Activated CD8-positive, alpha-beta memory T cell treated with anti-CD3 and anti-CD28 coated beads for 48 hours (primary cell): Measurements from ENCODE around the gene SAC3D1.
"Not testable (repeated sequence)": the region's sequence is repeated elsewhere in the genome, so short reads cannot be mapped to it uniquely, and the experiment has no call there.

Source experiments
- DNase-seq, 3 experiments: peaks; one replicate each; pipeline ENCODE4 v3.0.0-alpha.2; 2020; ENCODE audit warnings: low read depth in 2 of 3, low spot score in 2 of 3

The SAC3D1 gene

DNA sequence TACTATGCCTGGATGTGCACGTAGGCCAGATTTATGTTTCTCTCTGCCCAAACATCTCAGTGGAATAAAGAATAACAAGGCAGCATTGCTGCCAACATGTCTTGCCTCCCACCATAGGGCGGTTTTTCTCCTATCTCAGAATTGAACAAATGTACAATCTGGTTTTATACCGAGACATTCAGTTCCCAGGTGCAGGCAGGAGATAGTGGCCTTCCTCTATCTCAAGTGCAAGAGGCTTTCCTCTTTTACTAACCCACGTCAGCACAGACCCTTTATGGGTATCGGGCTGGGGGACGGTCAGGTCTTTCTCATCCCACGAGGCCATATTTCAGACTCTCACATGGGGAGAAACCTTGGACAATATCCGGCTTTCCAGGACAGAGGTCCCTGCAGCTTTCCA, 17.5 kb upstream of the SAC3D1 start:
- not testable (repeated sequence) for DNase-seq

DNA sequence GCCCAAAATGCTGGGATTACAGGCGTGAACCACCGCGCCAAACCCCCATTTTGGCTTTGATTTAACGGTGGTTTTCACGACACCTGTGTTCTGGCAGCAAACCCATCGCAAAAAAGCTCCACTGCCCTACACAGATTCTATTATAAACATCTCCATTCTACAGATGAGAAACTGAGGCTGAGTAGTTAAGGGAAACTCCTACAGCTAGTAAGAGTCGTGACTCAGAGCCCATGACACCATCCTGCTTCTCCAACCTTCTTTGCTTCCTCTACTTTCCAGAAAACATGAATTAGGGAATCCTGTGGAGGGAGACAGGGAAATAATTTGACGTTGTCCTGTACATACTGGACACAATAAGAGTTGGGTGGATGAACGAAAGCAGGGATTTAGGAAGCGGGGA, 14.2 kb upstream of the SAC3D1 start:
- DNase-seq: no peak

DNA sequence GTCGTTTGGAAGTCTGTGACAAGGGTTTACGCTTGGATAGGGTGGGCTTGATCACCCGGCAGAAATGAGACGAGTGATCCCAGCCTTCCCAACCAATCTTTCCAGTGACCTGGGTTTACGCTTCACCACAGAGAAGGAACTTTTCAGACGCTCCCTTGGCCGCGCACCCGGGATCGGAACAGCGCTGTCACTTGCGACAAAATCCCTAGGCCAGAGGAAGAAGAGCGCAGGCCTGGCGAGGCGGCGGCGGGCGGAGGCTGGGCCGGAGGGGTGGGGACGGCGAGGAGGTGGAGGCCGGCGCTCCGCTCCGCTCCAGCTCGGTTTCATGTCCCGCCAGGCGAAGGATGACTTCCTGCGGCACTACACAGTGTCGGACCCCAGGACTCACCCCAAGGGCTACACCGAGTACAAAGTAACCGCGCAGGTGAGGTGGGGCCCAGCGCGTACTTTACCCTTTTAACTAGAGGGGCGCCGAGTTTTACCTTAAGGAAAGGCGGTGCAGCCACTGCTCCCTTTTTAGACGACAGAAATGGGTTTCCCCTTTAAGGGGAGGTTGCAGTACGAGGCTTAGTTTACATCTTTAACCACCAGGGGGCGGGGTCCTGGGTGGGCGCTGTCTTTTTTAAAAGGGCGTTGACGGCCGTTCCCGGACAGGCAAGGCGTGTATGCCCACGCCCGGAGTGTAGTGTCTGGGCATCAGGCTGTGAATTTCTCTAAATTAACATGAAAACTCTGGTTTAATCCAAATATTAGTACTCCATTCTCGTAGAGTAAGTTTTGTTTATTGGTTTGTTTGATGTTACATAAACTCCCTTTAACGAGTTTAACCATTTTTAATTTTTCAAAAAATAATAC, 13.6 kb upstream of the SAC3D1 start, which contains the start of gene SNX15:
Gene SNX15, plus strand, starts transcription at position 227 of the 855 bp plus-strand sequence. Its CDS starts 99 bp downstream, at position 326.
- DNase-seq: peak; percentile 73 to 85 (median 73)

DNA sequence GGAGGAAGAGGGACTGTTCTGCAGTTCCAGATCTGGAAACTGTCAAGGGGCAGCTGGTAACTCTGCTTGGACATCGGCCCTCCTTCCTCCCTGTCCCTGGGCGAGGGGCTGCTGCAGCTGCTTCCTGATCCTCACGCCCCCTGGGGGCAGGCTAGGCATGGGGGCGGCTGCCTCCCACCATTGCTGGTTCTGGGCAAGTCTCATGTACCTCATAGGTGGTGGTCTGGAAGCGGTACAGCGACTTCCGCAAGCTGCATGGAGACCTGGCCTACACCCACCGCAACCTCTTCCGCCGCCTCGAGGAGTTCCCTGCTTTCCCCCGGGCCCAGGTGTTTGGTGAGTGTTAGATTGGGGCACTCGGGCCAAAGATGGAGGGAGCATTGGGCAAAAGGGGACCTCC, 8.8 kb upstream of the SAC3D1 start:
- DNase-seq: no peak

DNA sequence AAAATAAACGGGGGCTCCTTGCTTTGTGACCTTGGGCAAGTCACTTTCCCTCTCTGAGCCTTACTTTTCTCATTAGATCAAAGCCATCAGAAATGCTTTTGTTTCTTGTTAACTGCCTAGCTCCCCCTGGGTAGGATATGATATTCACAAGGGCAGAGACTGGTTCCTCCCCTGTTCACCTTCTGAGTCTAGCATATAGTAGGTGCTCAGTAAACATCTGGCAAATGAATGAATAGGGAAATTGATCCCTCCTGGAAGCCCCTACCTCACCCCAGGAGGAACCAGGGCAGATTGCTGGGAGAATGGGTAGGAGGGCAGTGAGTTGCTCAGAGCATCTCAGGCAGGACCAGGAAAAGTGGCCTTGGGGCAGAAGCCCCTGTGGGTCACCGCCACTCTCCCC, 6.6 kb upstream of the SAC3D1 start:
- DNase-seq: no peak

DNA sequence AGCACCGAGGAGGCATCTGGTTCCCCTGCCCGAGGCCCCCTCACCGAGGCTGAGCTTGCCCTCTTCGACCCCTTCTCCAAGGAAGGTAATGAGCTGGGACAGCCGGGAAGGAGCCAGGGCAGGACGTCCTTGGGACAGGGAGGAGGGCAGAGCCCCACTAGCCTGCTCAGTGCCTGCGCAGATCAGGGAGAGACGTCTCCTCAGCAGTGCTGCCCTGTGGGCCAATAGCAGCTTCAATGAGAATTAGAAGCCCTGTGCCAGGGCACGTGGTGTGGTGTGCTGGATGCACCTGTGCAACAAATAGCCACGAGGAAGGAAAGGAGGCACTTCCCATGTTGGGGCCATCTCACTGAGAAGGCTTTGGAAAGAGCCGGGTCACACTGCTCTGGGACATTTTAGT, 5.4 kb upstream of the SAC3D1 start:
- DNase-seq: no peak

DNA sequence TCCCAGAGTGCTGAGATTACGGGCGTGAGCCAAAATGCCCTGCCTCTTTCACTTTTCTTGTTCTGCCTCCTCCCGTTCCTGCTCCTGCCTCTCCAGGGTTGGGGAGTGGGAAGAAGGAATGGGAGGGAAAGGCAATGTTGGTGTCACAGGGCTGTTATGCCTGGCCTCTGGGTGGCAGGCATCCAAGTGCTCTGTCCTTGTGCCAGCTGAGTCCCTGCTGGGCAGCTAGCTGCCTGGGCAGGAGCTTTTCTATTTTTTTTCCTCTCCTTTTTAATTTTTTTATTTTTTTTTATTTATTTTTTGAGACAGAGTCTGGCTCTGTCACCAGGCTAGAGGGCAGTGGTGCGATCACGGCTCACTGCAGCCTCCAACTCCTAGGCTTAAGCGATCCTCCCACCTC, 4.1 kb upstream of the SAC3D1 start:
- DNase-seq: no peak

DNA sequence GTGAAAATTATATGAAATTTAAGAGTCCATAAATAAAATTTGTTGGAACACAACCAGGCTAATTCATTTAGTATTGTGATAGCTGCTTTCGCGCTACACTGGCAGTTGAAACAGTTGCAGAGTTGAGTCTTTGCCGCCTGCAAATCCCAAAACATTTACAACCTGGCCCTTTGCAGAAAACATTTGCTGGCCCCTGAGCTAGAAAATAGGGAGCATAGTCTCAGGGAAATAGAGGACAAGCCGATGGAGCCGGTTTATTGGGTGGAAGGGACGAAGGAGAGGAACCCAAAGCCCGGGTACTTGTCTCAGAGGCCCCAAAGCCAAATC, 527 bp upstream of the SAC3D1 start:
- no peak for DNase-seq

DNA sequence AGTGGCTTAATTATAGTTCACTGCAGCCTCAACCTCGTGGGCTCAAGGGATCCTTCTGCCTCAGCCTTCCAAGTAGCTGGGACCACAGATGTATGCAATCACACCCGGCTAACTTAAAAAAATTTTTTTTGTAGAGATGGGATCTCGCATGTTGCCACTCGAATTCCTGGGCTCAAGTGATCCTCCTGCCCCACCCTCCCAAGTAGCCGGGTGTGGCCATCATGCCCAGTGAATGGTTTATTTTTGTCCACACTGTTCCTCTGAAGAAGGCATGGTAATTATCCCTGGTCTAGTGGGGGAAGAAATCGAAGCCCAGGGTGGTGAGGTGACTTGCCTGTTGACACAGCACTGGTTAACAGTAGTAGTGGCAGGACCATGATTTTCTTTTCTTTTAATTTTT, 1.9 kb downstream of the SAC3D1 start:
- no peak for DNase-seq

DNA sequence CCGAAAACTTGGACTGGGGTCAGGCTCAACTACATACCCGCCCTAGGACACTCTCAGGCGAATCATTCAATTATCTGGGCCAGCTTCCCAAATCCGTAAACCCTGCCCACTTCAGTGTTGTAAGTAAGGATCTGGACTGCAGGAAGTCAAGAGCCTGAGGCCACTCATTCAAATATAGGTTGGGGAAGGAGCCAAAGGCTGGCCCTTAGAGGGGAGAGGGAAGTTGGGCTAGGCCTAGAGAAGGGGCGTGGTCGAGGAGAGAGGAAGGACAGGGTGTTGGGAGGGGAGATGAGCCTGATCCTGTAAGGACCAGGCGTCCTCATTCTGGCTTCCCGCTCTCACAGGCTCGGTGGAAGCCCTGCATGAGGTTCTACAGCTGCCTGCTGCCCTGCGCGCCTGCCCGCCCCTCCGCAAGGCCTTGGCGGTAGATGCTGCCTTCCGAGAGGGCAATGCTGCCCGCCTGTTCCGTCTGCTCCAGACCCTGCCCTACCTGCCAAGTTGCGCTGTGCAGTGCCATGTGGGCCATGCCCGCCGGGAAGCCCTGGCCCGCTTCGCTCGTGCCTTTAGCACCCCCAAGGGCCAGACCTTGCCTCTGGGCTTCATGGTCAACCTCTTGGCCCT, 3.0 kb downstream of the SAC3D1 start:
- no peak for DNase-seq

DNA sequence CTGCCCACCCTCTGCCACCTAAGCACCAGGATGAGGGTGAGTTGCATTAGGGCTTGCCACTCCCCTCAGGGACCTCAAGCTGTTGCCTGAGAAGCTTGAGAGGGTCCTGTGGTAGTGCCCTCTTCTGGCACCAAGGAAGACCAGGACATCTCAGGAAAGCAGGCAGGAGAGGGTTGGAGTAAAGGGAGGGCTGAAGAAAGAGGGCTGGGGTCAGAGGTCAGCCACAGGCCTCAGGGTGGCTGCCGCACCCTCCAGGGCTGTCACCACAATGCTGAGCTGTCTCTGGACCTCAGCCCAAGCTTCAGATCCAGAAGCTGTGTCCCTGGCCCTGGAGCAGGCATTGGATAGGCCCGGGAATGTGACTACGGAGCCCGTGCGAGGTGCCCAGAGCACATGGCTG, 4.1 kb downstream of the SAC3D1 start:
- DNase-seq: no peak

DNA sequence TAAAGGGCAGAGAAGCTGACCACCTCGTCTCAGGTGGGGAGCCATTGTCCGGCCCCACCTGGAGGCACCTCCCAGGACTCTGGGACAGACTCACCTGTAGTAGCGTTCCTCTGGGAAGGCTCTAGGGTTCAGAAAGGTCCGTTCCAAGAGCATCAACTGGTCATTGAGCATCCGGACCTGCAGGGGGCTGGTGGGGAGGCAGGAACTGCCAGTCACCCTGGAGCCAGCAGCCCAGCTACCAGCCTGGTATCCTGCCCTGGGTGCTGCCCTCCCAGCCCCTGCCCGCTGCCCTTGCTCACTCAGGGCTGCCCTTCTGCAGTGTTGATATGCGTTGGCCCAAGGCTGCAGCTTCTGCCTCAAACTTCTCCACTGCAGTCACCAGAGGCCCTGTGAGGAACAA, 4.7 kb downstream of the SAC3D1 start:
- DNase-seq: no peak

DNA sequence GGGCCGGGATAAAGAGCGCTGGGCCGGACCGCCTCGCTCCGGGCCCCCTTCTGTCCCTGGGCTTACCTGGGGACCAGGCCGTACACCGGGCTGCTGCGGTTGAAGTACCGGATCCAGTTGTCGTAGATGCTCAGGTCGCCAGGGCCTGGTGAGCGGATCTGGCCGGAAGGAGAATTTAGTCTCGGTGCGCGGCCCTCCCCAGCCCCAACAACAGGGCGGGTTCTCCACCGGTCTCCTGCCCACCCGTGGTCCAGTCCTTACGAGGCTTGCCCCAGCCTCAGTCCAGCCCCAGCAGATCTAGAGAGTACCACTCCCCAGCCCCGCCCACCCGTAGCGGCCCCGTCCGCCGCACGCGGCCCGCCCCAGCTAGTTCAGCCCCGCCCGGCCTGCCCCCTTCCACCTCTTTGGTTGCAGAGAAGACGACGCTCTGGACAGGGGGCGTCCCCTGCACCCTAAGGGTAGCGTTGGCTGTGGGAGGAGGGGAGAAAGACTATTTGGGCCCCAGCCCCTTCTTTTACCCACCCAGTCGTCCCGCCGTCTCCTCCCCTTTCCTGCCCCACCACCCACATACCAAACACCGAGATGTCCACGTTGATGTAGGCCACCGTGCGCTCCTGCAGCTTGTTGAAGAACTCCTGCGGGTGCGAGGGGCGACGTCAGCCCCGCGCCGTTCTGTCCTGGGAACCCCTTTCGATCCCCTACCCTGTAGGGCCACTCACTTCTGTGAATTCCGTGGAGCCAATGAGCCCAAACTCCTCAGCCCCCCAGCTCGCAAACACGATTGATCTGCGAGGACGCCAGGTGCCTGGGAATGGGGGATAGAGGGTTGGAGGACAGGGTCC, 6.8 kb downstream of the SAC3D1 start:
- no peak for DNase-seq

DNA sequence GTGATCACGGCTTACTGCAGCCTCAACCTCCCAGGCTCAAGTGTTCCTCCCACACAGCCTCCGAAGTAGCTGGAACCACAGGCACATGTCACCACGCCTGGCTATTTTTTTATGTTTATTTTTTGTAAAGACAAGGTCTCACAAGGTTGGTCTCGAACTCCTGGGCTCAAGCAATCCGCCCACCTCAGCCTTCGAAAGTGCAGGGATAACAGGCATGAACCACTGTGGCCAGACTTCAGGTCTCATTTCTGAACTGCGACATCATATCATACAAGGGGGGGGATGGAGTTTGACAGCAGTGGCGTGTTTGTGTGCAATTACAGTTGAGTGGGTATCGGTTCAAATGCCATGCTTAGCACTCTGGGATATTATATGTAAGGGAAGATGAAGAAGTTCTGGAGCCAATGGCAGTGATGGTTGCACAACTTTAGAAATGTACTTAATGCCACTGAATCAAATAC, 10.4 kb downstream of the SAC3D1 start:
- no peak for DNase-seq

DNA sequence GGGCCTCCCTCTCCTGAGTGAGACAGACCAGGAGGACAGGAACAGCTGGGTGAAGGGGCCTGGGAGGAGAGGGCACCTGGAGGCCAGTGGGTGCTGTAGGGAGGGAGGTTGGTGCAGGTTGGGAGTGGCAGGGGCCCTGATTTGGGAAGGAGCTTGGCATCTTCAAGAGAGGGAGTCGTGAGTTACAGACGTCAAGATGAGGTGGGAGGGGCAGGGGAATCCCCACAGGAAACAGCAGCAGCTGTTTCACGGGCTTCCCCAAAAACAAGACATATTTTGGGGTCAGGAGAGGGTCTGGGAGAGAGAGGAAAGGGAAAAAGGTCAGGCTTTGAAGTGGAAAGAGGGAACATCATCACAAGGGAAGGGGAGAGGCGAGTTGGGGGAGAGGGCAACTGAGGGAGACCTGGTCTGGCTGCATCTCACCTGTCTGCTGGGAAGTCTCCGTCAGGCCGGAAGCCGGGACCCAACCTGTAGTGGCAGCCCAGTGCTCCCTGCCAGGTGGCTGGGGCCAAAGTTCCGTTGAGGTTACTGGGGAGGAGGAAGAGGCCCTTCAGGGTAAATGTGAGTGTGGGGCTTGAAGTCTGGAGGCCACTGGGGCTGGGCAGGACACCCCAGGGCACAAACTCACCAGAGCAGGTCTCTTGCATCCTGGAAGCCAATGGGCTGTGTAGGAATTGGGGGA, 13.0 kb downstream of the SAC3D1 start:
- no peak for DNase-seq

DNA sequence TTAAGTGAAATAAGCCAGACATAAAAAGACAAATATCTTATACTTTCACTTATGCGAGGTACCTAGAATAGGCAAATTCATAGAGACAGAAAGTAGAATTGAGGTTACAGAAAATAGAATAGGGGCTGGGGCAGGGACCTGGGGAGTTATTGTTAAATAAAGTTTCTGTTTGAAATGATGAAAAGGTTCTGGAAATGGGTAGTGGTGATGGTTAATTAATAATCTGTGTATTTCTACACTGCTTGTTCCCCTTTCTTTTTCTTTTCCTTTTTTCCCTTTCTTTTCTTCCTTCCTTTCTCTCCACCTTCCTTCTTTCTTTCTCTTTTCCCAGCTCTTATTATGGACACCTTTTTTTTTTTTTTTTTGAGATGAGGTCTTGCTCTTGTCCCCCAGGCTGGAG, 14.5 kb downstream of the SAC3D1 start:
- no peak for DNase-seq

DNA sequence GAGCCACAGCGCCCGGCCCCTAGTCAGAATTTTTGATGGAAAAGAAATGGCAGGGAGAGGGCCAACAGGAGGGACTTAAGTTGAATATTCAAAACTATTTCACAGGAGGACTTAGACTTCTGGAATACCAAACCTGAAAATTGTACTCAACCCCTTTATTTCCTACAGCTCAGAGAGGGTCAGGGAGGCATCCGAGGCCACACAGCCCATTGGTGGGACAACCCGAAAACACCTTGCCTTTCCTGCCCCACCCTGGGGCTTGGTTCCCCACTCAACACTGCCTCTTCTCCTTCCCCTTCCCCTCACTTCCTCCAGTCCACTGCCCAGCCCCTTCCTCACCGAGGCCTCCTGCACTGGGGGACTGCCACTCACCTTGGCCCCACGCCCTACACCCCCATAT, 16.0 kb downstream of the SAC3D1 start:
- DNase-seq: no peak

DNA sequence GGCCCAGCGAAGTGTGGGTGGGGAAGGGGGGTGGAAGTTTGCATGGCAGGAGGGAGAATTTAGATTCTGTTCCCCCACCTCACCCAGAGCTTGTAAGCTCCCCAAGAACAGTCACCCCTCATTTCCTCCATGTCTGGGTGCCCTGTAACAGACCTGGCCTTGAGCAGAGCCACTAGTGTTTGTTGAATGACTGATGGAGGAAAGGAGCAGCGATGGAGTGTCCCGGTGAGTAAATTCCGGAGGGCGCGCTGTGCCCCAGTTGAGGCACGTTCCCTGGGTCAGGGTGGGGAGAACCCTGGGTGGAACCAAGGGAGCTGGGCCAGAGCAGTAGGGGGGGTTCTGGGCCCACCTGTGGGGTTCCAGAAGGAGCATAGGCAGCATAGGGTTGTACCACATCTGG, 16.5 kb downstream of the SAC3D1 start:
- no peak for DNase-seq

DNA sequence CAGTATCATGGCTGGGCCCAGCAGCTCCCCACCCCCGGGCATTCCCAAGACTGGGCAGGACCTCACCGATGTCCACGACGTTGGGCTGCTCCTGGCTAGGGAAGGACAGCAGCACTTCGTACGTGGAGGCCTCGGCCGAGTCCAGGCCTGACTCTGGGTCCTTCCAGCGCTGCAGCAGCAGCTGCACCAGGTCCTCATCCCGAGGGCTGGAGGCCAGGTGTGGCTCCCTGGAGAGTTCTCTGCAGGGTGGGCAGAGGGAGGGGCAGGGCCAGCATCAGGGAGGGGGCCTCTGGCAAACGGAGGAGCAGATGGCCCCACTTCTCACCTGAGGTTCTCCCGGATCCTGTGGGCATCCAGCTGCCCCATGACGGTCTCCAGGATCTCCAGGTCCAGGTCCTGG, 17.0 kb downstream of the SAC3D1 start:
- DNase-seq: no peak

DNA sequence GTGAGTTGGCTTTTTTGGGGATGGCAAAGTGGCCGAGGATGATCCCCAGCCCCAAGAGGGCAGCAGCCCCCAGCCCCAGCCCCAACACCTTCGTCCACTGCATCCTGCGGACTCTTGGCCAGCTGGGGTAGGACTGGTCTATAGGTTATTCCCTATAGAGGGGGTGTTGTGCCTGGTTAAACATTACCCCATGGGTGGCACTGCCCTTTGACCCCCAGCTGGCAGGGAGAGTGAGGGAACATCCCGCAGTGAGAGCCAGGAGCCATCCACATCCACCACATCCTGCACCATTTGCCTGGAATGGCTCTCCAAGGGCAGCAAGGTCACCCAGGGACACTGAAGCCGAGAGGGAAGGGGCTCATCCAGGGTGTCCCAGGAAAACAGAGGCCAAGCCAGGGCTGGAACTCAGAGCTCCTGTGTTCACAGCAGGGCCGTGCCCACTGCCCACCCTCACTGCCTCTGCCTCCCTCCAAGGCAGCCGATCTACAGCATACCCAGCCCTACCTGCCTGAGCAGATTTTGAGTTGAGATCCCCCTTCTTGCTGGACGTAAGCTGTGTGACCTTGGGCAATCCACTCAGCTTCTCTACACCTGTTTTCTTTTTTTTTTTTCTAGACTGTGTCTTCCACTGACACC, 17.5 kb downstream of the SAC3D1 start, which contains the start of gene NAALADL1:
Gene NAALADL1, minus strand, starts transcription at position 135 of the 636 bp plus-strand sequence. Its CDS starts 32 bp downstream, at position 103.
- DNase-seq: no peak

DNA sequence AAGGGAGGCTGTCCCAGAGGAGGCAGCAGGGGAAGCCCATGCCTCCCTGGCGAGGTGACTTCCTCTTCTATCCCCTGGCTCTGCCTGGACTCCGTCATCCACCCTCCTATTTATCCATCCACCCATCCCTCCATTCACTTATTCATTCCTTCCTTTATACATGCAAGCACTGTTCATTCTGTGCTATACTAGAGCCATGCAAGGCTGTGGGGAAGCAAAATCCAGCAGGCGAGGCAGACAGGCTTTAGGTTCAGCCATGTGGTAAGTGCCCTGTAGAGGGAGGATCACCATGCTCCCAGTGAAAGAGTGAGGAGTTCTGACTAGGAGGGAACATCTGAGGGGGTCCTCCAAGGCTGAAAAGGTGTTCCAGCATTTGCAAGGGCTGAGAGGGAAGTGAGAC, 18.5 kb downstream of the SAC3D1 start:
- DNase-seq: no peak
